ENCODE data around the gene SHANK1.

SHANK1 gene

GRCh38 chr19:50712833-50713232 is 6.8 kb downstream of the SHANK1 start:
- DNase-seq (ENCODE audit: low read depth in 2 of 2, low spot score in 1 of 2) = no peak

- DNase-seq (ENCODE audit: low read depth in 2 of 2, low spot score in 1 of 2) = no peak
Measured at GRCh38 chr19:50711805-50712204, 7.8 kb downstream of the SHANK1 start.

GRCh38 chr19:50711196-50711595 is 8.4 kb downstream of the SHANK1 start:
- DNase-seq (ENCODE audit: low read depth in 2 of 2, low spot score in 1 of 2) = no peak

- DNase-seq (ENCODE audit: low read depth in 2 of 2, low spot score in 1 of 2) = no peak
Measured at GRCh38 chr19:50710612-50711011, 9.0 kb downstream of the SHANK1 start.

GRCh38 chr19:50710094-50710493 is 9.5 kb downstream of the SHANK1 start:
- DNase-seq (ENCODE audit: low read depth in 2 of 2, low spot score in 1 of 2) = no peak

GRCh38 chr19:50708179-50708879 is 11.3 kb downstream of the SHANK1 start:
- no peak for DNase-seq (ENCODE audit: low read depth in 2 of 2, low spot score in 1 of 2)

- DNase-seq (ENCODE audit: low read depth in 2 of 2, low spot score in 1 of 2) = no peak
Measured at GRCh38 chr19:50706387-50706786, 13.2 kb downstream of the SHANK1 start.

GRCh38 chr19:50705422-50706019 is 14.1 kb downstream of the SHANK1 start:
- peak in 1 of 2 donors; percentile 7 for DNase-seq (ENCODE audit: low read depth in 2 of 2, low spot score in 1 of 2)

GRCh38 chr19:50703915-50704796 is 15.4 kb downstream of the SHANK1 start:
- DNase-seq (ENCODE audit: low read depth in 2 of 2, low spot score in 1 of 2) = no peak

GRCh38 chr19:50702871-50703829 is 16.5 kb downstream of the SHANK1 start:
- no peak for DNase-seq (ENCODE audit: low read depth in 2 of 2, low spot score in 1 of 2)

GRCh38 chr19:50702158-50702870 is 17.3 kb downstream of the SHANK1 start:
- no peak for DNase-seq (ENCODE audit: low read depth in 2 of 2, low spot score in 1 of 2)

GRCh38 chr19:50701367-50701985 is 18.1 kb downstream of the SHANK1 start:
- DNase-seq (ENCODE audit: low read depth in 2 of 2, low spot score in 1 of 2) = no peak

- no peak for DNase-seq (ENCODE audit: low read depth in 2 of 2, low spot score in 1 of 2)
Measured at GRCh38 chr19:50697414-50698124, 22.0 kb downstream of the SHANK1 start.

- no peak for DNase-seq (ENCODE audit: low read depth in 2 of 2, low spot score in 1 of 2)
Measured at GRCh38 chr19:50696094-50696483, 23.5 kb downstream of the SHANK1 start.

- DNase-seq (ENCODE audit: low read depth in 2 of 2, low spot score in 1 of 2) = no peak
Measured at GRCh38 chr19:50695251-50696093, 24.1 kb downstream of the SHANK1 start.

GRCh38 chr19:50694815-50695145 is 24.8 kb downstream of the SHANK1 start:
- no peak for DNase-seq (ENCODE audit: low read depth in 2 of 2, low spot score in 1 of 2)

GRCh38 chr19:50693064-50693975 is 26.3 kb downstream of the SHANK1 start:
- no peak for DNase-seq (ENCODE audit: low read depth in 2 of 2, low spot score in 1 of 2)
